Neuronal stem cell (in vitro differentiated cells): ENCODE measurements around the gene TBX20.
"Not testable (repeated sequence)": the region's sequence is repeated elsewhere in the genome, so short reads cannot be mapped to it uniquely, and the experiment has no call there.

ENCODE experiments used
- DNase-seq: peaks from one replicate; pipeline ENCODE4 v3.0.0-alpha.2; 2013; ENCODE audit warnings: low spot score
- H2AFZ ChIP-seq: one replicate; pipeline ENCODE4 v1.6.1; 2013; ENCODE audit warnings: mild to moderate bottlenecking, low read length, inconsistent platforms
- H2AK5ac ChIP-seq: 2 replicates; pipeline ENCODE4 v1.6.1; 2013; ENCODE audit warnings: low read depth, mild to moderate bottlenecking, inconsistent platforms, low read length, moderate library complexity, mixed read lengths
- H2BK120ac ChIP-seq: 2 replicates; pipeline ENCODE4 v1.6.1; 2013; ENCODE audit warnings: low read depth, mild to moderate bottlenecking, inconsistent platforms, low read length, moderate library complexity, mixed read lengths
- H2BK12ac ChIP-seq: one replicate; pipeline ENCODE4 v1.6.1; 2013; ENCODE audit warnings: low read length, inconsistent platforms
- H2BK15ac ChIP-seq: 2 replicates; pipeline ENCODE4 v1.6.1; 2013; ENCODE audit warnings: mild to moderate bottlenecking, low read length, inconsistent platforms, mixed read lengths
- H2BK5ac ChIP-seq: one replicate; pipeline ENCODE4 v1.6.1; 2013; ENCODE audit warnings: inconsistent platforms, mild to moderate bottlenecking, low read length, moderate library complexity
- H3K14ac ChIP-seq: one replicate; pipeline ENCODE4 v1.6.1; 2013; ENCODE audit warnings: low read length, inconsistent platforms
- H3K18ac ChIP-seq: 2 replicates; pipeline ENCODE4 v1.6.1; 2013; ENCODE audit warnings: low read length, inconsistent platforms
- H3K23ac ChIP-seq: 2 replicates; pipeline ENCODE4 v1.6.1; 2013; ENCODE audit warnings: low read depth, mild to moderate bottlenecking, mixed read lengths, low read length, inconsistent platforms; ENCODE audit not compliant: poor library complexity
- H3K27ac ChIP-seq: replicated peaks from 3 replicates; pipeline ENCODE4 v1.5.1; 2013; ENCODE audit warnings: low read length, inconsistent platforms
- H3K27me3 ChIP-seq, 3 experiments: 2 replicates each; pipeline ENCODE4 v1.6.1; 2013; ENCODE audit warnings: low read length in 3 of 3, mild to moderate bottlenecking in 2 of 3, inconsistent platforms in 1 of 3, low read depth in 1 of 3, mixed read lengths in 1 of 3, moderate library complexity in 1 of 3; ENCODE audit not compliant: control insufficient read depth in 3 of 3, insufficient read depth in 3 of 3
- H3K36me3 ChIP-seq, 2 donors: replicated peaks in 1 of 2; 2 replicates each; pipeline ENCODE4 v1.6.1; 2013; ENCODE audit warnings: low read length in 2 of 2; ENCODE audit not compliant: control insufficient read depth in 2 of 2, insufficient read depth in 2 of 2
- H3K4ac ChIP-seq: 2 replicates; pipeline ENCODE4 v1.6.1; 2013; ENCODE audit warnings: inconsistent platforms, mild to moderate bottlenecking, low read length, moderate library complexity
- H3K4me1 ChIP-seq, 2 donors: 1 replicate in 1 of 2; 2 replicates in 1 of 2; pipeline ENCODE4 v1.6.1; 2013; ENCODE audit warnings: low read length in 2 of 2, low read depth in 1 of 2; ENCODE audit not compliant: control insufficient read depth in 2 of 2, insufficient read depth in 1 of 2
- H3K4me2 ChIP-seq: one replicate; pipeline ENCODE4 v1.6.1; 2013; ENCODE audit warnings: mild to moderate bottlenecking, low read length, inconsistent platforms; ENCODE audit not compliant: insufficient read depth, poor library complexity, severe bottlenecking
- H3K4me3 ChIP-seq, 2 donors: 2 replicates each; pipeline ENCODE4 v1.5.1; 2013; ENCODE audit warnings: low read length in 2 of 2, mild to moderate bottlenecking in 2 of 2, inconsistent platforms in 1 of 2, moderate library complexity in 1 of 2
- H3K79me1 ChIP-seq: one replicate; pipeline ENCODE4 v1.6.1; 2013; ENCODE audit warnings: low read depth, mild to moderate bottlenecking, inconsistent platforms, low read length, moderate library complexity
- H3K9ac ChIP-seq: one replicate; pipeline ENCODE4 v1.6.1; 2013; ENCODE audit warnings: mild to moderate bottlenecking, low read depth, low read length, inconsistent platforms; ENCODE audit not compliant: poor library complexity
- H3K9me3 ChIP-seq, 2 donors: replicated peaks in 1 of 2; 2 replicates each; pipeline versions ENCODE3 to v1.6.1; 2013; ENCODE audit warnings: low read length in 2 of 2, mild to moderate bottlenecking in 2 of 2, inconsistent platforms in 1 of 2, low read depth in 1 of 2, mixed read lengths in 1 of 2, moderate library complexity in 1 of 2; ENCODE audit not compliant: control insufficient read depth in 2 of 2, insufficient read depth in 1 of 2
- H4K8ac ChIP-seq: one replicate; pipeline ENCODE4 v1.6.1; 2013; ENCODE audit warnings: low read depth, mild to moderate bottlenecking, inconsistent platforms, low read length, moderate library complexity
- H4K91ac ChIP-seq: one replicate; pipeline ENCODE4 v1.6.1; 2013; ENCODE audit warnings: low read length, low read depth, mild to moderate bottlenecking, inconsistent platforms; ENCODE audit not compliant: poor library complexity
- WGBS, 2 donors: extraction: QIAGEN DNeasy Blood & Tissue Kit; methylation state at CpG; one replicate each; pipeline ENCODE4 v1.1.7; 2013; ENCODE audit warnings: missing lambda C conversion rate in 2 of 2, mixed read lengths in 1 of 2; ENCODE audit not compliant: insufficient read length in 2 of 2, insufficient replicate concordance in 1 of 2; ENCODE audit errors: extremely low coverage in 2 of 2; 5-methylcytosine and 5-hydroxymethylcytosine counted together

The TBX20 gene

GRCh38 chr7:35200170-35200569 is 53.7 kb downstream of the TBX20 start:
- not testable (repeated sequence) for H2AFZ ChIP-seq, DNase-seq, H3K27me3 ChIP-seq, H3K9me3 ChIP-seq, H3K18ac ChIP-seq, H4K91ac ChIP-seq, H2AK5ac ChIP-seq, H3K36me3 ChIP-seq, H2BK5ac ChIP-seq, H3K79me1 ChIP-seq, H3K4me3 ChIP-seq, H3K23ac ChIP-seq, H3K4me1 ChIP-seq, H3K4ac ChIP-seq, H4K8ac ChIP-seq, H2BK120ac ChIP-seq, H2BK12ac ChIP-seq, H3K14ac ChIP-seq, H3K4me2 ChIP-seq, H3K27ac ChIP-seq, H3K9ac ChIP-seq, H2BK15ac ChIP-seq
- WGBS, 2 donors: no CpG with 5 or more reads among the region's 2 CpGs

DNA sequence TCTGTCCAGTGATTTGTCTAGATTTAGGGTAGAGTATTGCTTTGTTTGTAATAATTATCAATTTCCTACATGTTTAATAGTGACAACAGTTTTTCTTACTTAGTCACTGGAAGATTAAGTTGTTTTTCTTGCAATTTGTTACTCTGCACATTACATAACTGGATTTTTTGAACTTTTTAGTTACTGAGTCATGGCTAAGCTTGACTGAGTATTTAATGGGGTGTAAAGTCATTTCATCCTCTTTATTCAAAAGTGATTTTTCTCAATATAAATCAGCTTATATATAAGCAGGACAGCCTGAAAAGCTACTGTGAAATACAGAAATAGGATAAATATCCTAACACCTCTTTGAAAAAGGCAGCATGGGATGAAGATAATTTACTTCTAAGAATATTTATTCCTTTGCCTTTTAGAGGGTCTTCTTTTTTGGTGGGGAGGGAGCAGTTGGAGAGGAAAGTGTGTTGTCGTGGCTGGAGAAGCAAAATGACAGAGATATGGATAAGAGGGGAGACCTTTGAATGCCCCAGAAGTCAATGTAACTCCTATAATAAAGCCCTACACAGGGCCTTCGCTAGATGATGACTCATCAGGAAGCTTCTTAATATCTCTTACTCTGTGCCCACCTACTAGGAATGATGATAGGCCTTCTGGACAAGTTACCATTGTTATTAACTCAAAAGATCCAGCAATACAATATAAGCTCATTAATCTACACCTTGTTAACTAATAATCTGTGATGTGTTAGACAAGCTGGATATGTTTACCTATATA is 55.3 kb downstream of the TBX20 start:
- not testable (repeated sequence) for H3K23ac ChIP-seq, H3K27me3 ChIP-seq, H3K9ac ChIP-seq, H3K4me2 ChIP-seq, H2AK5ac ChIP-seq, H4K91ac ChIP-seq, H3K36me3 ChIP-seq, H4K8ac ChIP-seq, H3K4ac ChIP-seq, H3K79me1 ChIP-seq, H3K4me1 ChIP-seq, H2BK15ac ChIP-seq, H2AFZ ChIP-seq, H3K9me3 ChIP-seq, H3K14ac ChIP-seq, H2BK120ac ChIP-seq, H2BK5ac ChIP-seq, DNase-seq, H3K18ac ChIP-seq, H3K4me3 ChIP-seq, H3K27ac ChIP-seq, H2BK12ac ChIP-seq
- WGBS, 2 donors: no CpG with 5 or more reads among the region's 2 CpGs

- H3K4me1 ChIP-seq, H2AFZ ChIP-seq, H2BK5ac ChIP-seq, H3K36me3 ChIP-seq, H2BK15ac ChIP-seq, H2BK120ac ChIP-seq, H3K18ac ChIP-seq, H4K8ac ChIP-seq, H3K27me3 ChIP-seq, H3K23ac ChIP-seq, H2AK5ac ChIP-seq, DNase-seq, H3K9ac ChIP-seq, H3K4me3 ChIP-seq, H4K91ac ChIP-seq, H3K4me2 ChIP-seq, H3K9me3 ChIP-seq, H2BK12ac ChIP-seq, H3K27ac ChIP-seq, H3K14ac ChIP-seq, H3K4ac ChIP-seq, H3K79me1 ChIP-seq: not testable (repeated sequence)
- no CpG with 5 or more reads among the region's 4 CpGs for WGBS, 2 donors
These were observed 62.3 kb downstream of the TBX20 start for GRCh38 chr7:35191571-35191970.

DNA sequence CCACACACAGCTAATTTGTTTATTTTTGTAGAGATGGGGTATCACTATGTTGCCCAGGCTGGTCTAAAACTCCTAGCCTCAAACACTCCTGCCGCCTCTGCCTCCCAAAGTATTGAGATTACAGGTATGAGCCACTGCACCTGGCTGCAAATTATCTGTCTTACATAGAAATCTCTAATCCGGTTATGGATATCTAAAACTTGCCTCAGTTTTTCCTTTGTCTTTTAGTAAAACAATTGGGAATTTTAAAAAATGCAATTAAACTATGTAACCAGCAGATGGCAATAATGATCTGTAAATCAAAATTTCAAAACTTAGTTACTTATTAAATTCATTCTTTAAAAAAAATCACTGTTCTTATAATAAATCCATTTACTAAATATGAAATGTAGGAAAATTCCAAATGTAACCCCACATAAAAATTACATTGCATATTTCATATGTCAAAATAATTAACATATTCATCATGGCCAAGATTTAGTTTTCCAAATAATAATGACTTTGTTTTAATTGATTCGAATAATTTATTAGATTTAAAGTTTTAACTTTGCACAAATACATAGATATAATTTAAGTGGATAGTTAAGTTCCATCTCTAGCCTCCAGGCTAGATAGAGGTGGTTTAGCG is 63.6 kb downstream of the TBX20 start:
- not testable (repeated sequence) for H3K4me1 ChIP-seq, H3K27ac ChIP-seq, H3K79me1 ChIP-seq, H2BK120ac ChIP-seq, H3K18ac ChIP-seq, DNase-seq, H2AK5ac ChIP-seq, H3K4me2 ChIP-seq, H3K23ac ChIP-seq, H2BK5ac ChIP-seq, H2BK12ac ChIP-seq, H3K4ac ChIP-seq, H4K8ac ChIP-seq, H3K14ac ChIP-seq, H3K36me3 ChIP-seq, H3K9ac ChIP-seq, H2BK15ac ChIP-seq, H4K91ac ChIP-seq, H3K9me3 ChIP-seq, H3K4me3 ChIP-seq, H2AFZ ChIP-seq
- H3K27me3 ChIP-seq: peaks cover 0 to 19% (median 10%) of the 10 kb centered on the region in 3 experiments
- no CpG with 5 or more reads among the region's 4 CpGs for whole genome bisulfite sequencing, 2 donors
